ENCODE data around the gene MRPL19. TPM values are rescaled to one million over a fixed set of nuclear protein-coding genes. Genes with fewer than 3 reads are reported as not detected.

The MRPL19 gene
- total and polyA plus RNA-seq, 2 of the 13 experiments (the other 11 are each of a cell fraction or from before 2014, with no cell fraction given) = 43.2 to 163 TPM

DNA sequence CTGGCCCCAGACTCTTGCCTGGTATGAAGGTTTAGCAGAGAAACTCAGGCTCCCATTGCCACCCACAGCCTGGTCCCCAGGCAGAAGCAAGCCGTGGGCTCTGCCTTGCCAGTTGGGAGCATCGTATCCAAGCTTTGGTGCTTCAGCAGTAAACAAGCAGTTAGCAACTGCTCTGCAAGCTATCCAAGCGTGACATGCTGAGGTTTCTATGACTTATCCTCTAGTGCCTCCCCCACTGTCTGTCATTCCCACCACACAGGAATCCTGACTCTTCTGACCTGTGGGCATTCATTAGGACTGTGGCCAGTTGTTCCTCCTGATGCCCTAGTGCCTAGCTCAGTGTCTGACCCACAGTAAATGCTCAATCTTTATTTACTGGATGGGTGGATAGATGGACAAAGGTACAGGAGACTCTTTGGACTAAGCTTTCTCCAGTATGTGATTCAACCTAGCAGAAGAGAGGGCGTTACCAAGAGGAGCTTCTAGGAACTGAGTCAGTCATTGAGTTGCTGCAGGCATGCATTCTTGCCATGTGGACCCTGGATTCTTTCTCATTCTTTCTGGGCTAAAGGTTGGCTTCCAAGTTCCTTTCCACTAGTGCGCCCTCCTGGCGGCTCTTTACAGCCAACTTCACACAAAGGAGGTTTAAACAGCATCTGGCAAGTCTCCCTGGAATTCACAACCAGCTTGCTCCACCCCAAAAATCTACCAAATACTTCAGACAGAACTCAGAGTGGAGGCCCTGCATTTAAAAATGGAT, 40.6 kb upstream of the MRPL19 start (continued):
- TF ChIP-seq, protein P1, sequence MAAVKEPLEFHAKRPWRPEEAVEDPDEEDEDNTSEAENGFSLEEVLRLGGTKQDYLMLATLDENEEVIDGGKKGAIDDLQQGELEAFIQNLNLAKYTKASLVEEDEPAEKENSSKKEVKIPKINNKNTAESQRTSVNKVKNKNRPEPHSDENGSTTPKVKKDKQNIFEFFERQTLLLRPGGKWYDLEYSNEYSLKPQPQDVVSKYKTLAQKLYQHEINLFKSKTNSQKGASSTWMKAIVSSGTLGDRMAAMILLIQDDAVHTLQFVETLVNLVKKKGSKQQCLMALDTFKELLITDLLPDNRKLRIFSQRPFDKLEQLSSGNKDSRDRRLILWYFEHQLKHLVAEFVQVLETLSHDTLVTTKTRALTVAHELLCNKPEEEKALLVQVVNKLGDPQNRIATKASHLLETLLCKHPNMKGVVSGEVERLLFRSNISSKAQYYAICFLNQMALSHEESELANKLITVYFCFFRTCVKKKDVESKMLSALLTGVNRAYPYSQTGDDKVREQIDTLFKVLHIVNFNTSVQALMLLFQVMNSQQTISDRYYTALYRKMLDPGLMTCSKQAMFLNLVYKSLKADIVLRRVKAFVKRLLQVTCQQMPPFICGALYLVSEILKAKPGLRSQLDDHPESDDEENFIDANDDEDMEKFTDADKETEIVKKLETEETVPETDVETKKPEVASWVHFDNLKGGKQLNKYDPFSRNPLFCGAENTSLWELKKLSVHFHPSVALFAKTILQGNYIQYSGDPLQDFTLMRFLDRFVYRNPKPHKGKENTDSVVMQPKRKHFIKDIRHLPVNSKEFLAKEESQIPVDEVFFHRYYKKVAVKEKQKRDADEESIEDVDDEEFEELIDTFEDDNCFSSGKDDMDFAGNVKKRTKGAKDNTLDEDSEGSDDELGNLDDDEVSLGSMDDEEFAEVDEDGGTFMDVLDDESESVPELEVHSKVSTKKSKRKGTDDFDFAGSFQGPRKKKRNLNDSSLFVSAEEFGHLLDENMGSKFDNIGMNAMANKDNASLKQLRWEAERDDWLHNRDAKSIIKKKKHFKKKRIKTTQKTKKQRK (IDR thresholded peaks at IDR 0.05; ENCODE audit: low read length) = no peak
- TF ChIP-seq ZNF563 (CRISPR knock-in tag; IDR thresholded peaks at IDR 0.05) = no peak
- TF ChIP-seq, protein P2, sequence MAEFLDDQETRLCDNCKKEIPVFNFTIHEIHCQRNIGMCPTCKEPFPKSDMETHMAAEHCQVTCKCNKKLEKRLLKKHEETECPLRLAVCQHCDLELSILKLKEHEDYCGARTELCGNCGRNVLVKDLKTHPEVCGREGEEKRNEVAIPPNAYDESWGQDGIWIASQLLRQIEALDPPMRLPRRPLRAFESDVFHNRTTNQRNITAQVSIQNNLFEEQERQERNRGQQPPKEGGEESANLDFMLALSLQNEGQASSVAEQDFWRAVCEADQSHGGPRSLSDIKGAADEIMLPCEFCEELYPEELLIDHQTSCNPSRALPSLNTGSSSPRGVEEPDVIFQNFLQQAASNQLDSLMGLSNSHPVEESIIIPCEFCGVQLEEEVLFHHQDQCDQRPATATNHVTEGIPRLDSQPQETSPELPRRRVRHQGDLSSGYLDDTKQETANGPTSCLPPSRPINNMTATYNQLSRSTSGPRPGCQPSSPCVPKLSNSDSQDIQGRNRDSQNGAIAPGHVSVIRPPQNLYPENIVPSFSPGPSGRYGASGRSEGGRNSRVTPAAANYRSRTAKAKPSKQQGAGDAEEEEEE (CRISPR knock-in tag; IDR thresholded peaks at IDR 0.05; ENCODE audit: borderline replicate concordance) = no peak
- TF ChIP-seq NCOR1 (IDR thresholded peaks at IDR 0.05; ENCODE audit: borderline replicate concordance, low read length) = peak; percentile 33; the same call in 1 of the 2 replicates
- TF ChIP-seq, protein P3, sequence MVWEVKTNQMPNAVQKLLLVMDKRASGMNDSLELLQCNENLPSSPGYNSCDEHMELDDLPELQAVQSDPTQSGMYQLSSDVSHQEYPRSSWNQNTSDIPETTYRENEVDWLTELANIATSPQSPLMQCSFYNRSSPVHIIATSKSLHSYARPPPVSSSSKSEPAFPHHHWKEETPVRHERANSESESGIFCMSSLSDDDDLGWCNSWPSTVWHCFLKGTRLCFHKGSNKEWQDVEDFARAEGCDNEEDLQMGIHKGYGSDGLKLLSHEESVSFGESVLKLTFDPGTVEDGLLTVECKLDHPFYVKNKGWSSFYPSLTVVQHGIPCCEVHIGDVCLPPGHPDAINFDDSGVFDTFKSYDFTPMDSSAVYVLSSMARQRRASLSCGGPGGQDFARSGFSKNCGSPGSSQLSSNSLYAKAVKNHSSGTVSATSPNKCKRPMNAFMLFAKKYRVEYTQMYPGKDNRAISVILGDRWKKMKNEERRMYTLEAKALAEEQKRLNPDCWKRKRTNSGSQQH (CRISPR knock-in tag; IDR thresholded peaks at IDR 0.05; ENCODE audit: low read depth) = no peak
- TF ChIP-seq MEIS1 (CRISPR knock-in tag; IDR thresholded peaks at IDR 0.05; ENCODE audit: borderline replicate concordance) = no peak
- TF ChIP-seq ZMYM3 (CRISPR knock-in tag; IDR thresholded peaks at IDR 0.05) = peak; percentile 11; the same call in 1 of the 2 replicates
- TF ChIP-seq, protein P4, sequence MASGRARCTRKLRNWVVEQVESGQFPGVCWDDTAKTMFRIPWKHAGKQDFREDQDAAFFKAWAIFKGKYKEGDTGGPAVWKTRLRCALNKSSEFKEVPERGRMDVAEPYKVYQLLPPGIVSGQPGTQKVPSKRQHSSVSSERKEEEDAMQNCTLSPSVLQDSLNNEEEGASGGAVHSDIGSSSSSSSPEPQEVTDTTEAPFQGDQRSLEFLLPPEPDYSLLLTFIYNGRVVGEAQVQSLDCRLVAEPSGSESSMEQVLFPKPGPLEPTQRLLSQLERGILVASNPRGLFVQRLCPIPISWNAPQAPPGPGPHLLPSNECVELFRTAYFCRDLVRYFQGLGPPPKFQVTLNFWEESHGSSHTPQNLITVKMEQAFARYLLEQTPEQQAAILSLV (CRISPR knock-in tag; IDR thresholded peaks at IDR 0.05; ENCODE audit: borderline replicate concordance) = peak; percentile 48; the same call in 1 of the 2 replicates
- no peak for TF ChIP-seq ZKSCAN8 (CRISPR knock-in tag; IDR thresholded peaks at IDR 0.05; ENCODE audit: borderline replicate concordance)
- no peak for TF ChIP-seq SOX13 (IDR thresholded peaks at IDR 0.05)
- TF ChIP-seq SOX13 (CRISPR knock-in tag; conservative IDR thresholded peaks at IDR 0.05 in 1 of 2, IDR thresholded peaks at IDR 0.05 in 1 of 2) = peak in 1 of 2 experiments; percentile 8; a peak in 1 of 4 replicates
- TF ChIP-seq DPF2 (CRISPR knock-in tag; IDR thresholded peaks at IDR 0.05; ENCODE audit: borderline replicate concordance, low read depth) = no peak
- peak; percentile 57 for TF ChIP-seq ZMYM4 (CRISPR knock-in tag; IDR thresholded peaks at IDR 0.05)
- TF ChIP-seq ZNF12 (CRISPR knock-in tag; IDR thresholded peaks at IDR 0.05) = no peak
- peak; percentile 55; the same call in 1 of the 2 replicates for TF ChIP-seq IRF2 (CRISPR knock-in tag; IDR thresholded peaks at IDR 0.05)
- no peak for TF ChIP-seq GPN1 (CRISPR knock-in tag; IDR thresholded peaks at IDR 0.05; ENCODE audit: borderline replicate concordance)
- TF ChIP-seq SIN3A (IDR thresholded peaks at IDR 0.05; ENCODE audit: borderline replicate concordance, low read depth, low read length) = 0 out of 2 replicates have a peak, but pooled peaks have one; percentile 26
- TF ChIP-seq MXI1 (IDR thresholded peaks at IDR 0.05; ENCODE audit: borderline replicate concordance, low read depth, low read length) = peak; percentile 23; the same call in 1 of the 3 replicates
- peak; percentile 94 for TF ChIP-seq RXRB (CRISPR knock-in tag; IDR thresholded peaks at IDR 0.05; ENCODE audit: borderline replicate concordance)
- TF ChIP-seq, protein P5, sequence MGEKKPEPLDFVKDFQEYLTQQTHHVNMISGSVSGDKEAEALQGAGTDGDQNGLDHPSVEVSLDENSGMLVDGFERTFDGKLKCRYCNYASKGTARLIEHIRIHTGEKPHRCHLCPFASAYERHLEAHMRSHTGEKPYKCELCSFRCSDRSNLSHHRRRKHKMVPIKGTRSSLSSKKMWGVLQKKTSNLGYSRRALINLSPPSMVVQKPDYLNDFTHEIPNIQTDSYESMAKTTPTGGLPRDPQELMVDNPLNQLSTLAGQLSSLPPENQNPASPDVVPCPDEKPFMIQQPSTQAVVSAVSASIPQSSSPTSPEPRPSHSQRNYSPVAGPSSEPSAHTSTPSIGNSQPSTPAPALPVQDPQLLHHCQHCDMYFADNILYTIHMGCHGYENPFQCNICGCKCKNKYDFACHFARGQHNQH (CRISPR knock-in tag; IDR thresholded peaks at IDR 0.05) = 0 out of 2 replicates have a peak, but pooled peaks have one; percentile 30

Measured in HepG2 (cell line).